WTC11 (cell line): Measurements from ENCODE around the gene GPI. TPM values are rescaled to one million over a fixed set of nuclear protein-coding genes. Genes with fewer than 3 reads are reported as not detected.

Experiments
- ATAC-seq: fragments of 200-7000 bp; cut with Tn5 transposase; 2 replicates; pipeline ENCODE4 v1.10.0; 2021; ENCODE audit warnings: mild to moderate bottlenecking, moderate library complexity
- CTCF ChIA-PET: fragments of 300-600 bp; sonication (Branson Sonifier 250); formaldehyde crosslinking; loops from one replicate; lab custom pipeline; 2021; ENCODE audit warnings: antibody characterized with exemption; lab: Charles Lee
- POLR2A ChIA-PET: fragments of 350-600 bp; sonication (Branson Sonifier 250); formaldehyde crosslinking; loops from one replicate; lab custom pipeline; 2021; ENCODE audit warnings: antibody characterized with exemption; lab: Charles Lee
- DNase-seq: peaks from one replicate; pipeline ENCODE4 v3.0.0; 2021; ENCODE audit warnings: low spot score
- H3K27ac Mint-ChIP-seq: 2 replicates; pipeline ENCODE4 v1.8.0; 2021; ENCODE audit warnings: mixed read lengths
- H3K27me3 Mint-ChIP-seq: 2 replicates; pipeline ENCODE4 v1.8.0; 2021; ENCODE audit warnings: low read depth, mild to moderate bottlenecking, moderate library complexity, mixed read lengths
- H3K36me3 Mint-ChIP-seq: 2 replicates; pipeline ENCODE4 v1.8.0; 2021; ENCODE audit warnings: mixed read lengths
- H3K4me1 Mint-ChIP-seq: 2 replicates; pipeline ENCODE4 v1.8.0; 2022; ENCODE audit warnings: mixed read lengths
- H3K4me3 Mint-ChIP-seq: 2 replicates; pipeline ENCODE4 v1.8.0; 2021; ENCODE audit warnings: mild to moderate bottlenecking, moderate library complexity, mixed read lengths
- H3K9me3 Mint-ChIP-seq: 2 replicates; pipeline ENCODE4 v1.8.0; 2021; ENCODE audit warnings: mixed read lengths
- CREM ChIP-seq: sonication (generic); formaldehyde crosslinking; IDR thresholded peaks from 2 replicates; pipeline ENCODE4 v1.8.1; 2022; ENCODE audit warnings: mild to moderate bottlenecking, missing genetic modification reagents, moderate library complexity
- EMX1 ChIP-seq: fragments of 250-450 bp; sonication (Bioruptor Pico); IDR thresholded peaks from 2 replicates; pipeline ENCODE4 v1.8.0; 2021; ENCODE audit warnings: mild to moderate bottlenecking
- HMGA2 ChIP-seq: fragments of 250-450 bp; sonication (Bioruptor Pico); IDR thresholded peaks from 2 replicates; pipeline ENCODE4 v1.4.0; 2021; ENCODE audit warnings: mild to moderate bottlenecking, moderate library complexity
- NR1H2 ChIP-seq: sonication (generic); formaldehyde crosslinking; IDR thresholded peaks from 2 replicates; pipeline ENCODE4 v1.9.0; 2021; ENCODE audit warnings: mild to moderate bottlenecking, moderate library complexity, missing genetic modification reagents
- NR2C2 ChIP-seq: sonication (generic); formaldehyde crosslinking; IDR thresholded peaks from 2 replicates; pipeline ENCODE4 v1.8.0; 2022; ENCODE audit warnings: mild to moderate bottlenecking, missing genetic modification reagents
- NR3C1 ChIP-seq: sonication (generic); formaldehyde crosslinking; conservative IDR thresholded peaks from 2 replicates; pipeline ENCODE4 v1.8.1; 2023; ENCODE audit warnings: low read depth, mild to moderate bottlenecking, missing genetic modification reagents
- OVOL2 ChIP-seq: fragments of 250-450 bp; sonication (Bioruptor Pico); IDR thresholded peaks from 2 replicates; pipeline ENCODE4 v1.9.0; 2021; ENCODE audit warnings: mild to moderate bottlenecking, borderline replicate concordance
- PREB ChIP-seq: sonication (generic); formaldehyde crosslinking; IDR thresholded peaks from 2 replicates; pipeline ENCODE4 v1.8.1; 2022; ENCODE audit warnings: mild to moderate bottlenecking, missing genetic modification reagents, moderate library complexity, borderline replicate concordance
- RELA ChIP-seq: sonication (generic); formaldehyde crosslinking; IDR thresholded peaks from 2 replicates; pipeline ENCODE4 v1.8.1; 2022; ENCODE audit warnings: missing genetic modification reagents, mild to moderate bottlenecking, borderline replicate concordance
- RORB ChIP-seq: fragments of 250-450 bp; sonication (Bioruptor Pico); IDR thresholded peaks from 2 replicates; pipeline ENCODE4 v1.9.0; 2021; ENCODE audit warnings: mild to moderate bottlenecking
- SP1 ChIP-seq: sonication (generic); formaldehyde crosslinking; conservative IDR thresholded peaks from 2 replicates; pipeline ENCODE4 v1.8.1; 2022; ENCODE audit warnings: missing genetic modification reagents
- ZBTB43 ChIP-seq: sonication (generic); formaldehyde crosslinking; IDR thresholded peaks from 2 replicates; pipeline ENCODE4 v1.8.1; 2023; ENCODE audit warnings: mild to moderate bottlenecking, missing genetic modification reagents
- ZMAT4 ChIP-seq: fragments of 250-450 bp; sonication (Bioruptor Pico); IDR thresholded peaks from 2 replicates; pipeline ENCODE4 v1.9.0; 2021; ENCODE audit warnings: mild to moderate bottlenecking
- ZNF121 ChIP-seq: sonication (generic); formaldehyde crosslinking; IDR thresholded peaks from 2 replicates; pipeline ENCODE4 v1.8.0; 2023; ENCODE audit warnings: missing genetic modification reagents
- ZNF317 ChIP-seq: sonication (generic); formaldehyde crosslinking; IDR thresholded peaks from 2 replicates; pipeline ENCODE4 v1.8.1; 2023; ENCODE audit warnings: low read depth, mild to moderate bottlenecking, moderate library complexity, missing genetic modification reagents, borderline replicate concordance
- ZNF416 ChIP-seq: fragments of 250-450 bp; sonication (Bioruptor Pico); IDR thresholded peaks from 2 replicates; pipeline ENCODE4 v1.9.0; 2021; ENCODE audit warnings: mild to moderate bottlenecking, inconsistent platforms
- ZNF671 ChIP-seq: fragments of 250-450 bp; sonication (Bioruptor Pico); IDR thresholded peaks from 2 replicates; pipeline ENCODE4 v1.8.0; 2021; ENCODE audit warnings: mild to moderate bottlenecking
- total RNA-seq: library from RNA; stranded (reverse); gene quantifications from 3 replicates; pipeline ENCODE4 v1.2.3, GENCODE V29; 2021
- TF ChIP-seq, protein P1 (sequence below): fragments of 250-450 bp; sonication (Bioruptor Pico); IDR thresholded peaks from 2 replicates; pipeline ENCODE4 v1.9.0; 2021; ENCODE audit warnings: mild to moderate bottlenecking, borderline replicate concordance
- TF ChIP-seq, protein P2 (sequence below): sonication (generic); formaldehyde crosslinking; IDR thresholded peaks from 2 replicates; pipeline ENCODE4 v1.8.1; 2022; ENCODE audit warnings: missing genetic modification reagents, borderline replicate concordance

The GPI gene
- total RNA-seq, 1 experiment from 2014 or later: 389 TPM

DNA sequence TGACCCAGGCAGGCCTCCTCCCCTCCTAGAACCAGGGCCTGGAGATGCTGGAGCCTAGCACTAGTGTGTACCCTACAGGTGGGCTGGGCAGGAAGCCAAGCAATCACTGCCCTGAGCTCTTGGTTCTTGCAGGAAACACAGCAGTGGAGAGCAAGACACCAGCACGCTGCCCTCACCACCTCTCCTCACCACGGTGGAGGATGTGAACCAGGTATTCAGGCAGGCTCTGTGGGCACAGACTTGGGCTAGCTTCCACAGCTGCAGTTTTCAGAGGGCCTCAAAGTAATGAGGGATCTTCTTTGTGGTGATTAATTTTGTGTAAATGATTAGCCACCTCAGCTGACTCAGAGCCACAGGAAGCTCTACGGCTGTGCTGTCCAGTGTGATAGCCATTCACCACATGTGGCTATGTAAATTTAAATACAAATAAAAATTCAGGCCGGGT, 13.6 kb upstream of the GPI start:
- H3K4me1 Mint-ChIP-seq: no peaks in the 10 kb centered on the region
- ATAC-seq: no peak
- TF ChIP-seq SP1 (CRISPR knock-in tag): no peak
- TF ChIP-seq CREM: no peak
- no peak for TF ChIP-seq RELA (CRISPR knock-in tag)
- TF ChIP-seq RORB: no peak
- TF ChIP-seq, protein P1, sequence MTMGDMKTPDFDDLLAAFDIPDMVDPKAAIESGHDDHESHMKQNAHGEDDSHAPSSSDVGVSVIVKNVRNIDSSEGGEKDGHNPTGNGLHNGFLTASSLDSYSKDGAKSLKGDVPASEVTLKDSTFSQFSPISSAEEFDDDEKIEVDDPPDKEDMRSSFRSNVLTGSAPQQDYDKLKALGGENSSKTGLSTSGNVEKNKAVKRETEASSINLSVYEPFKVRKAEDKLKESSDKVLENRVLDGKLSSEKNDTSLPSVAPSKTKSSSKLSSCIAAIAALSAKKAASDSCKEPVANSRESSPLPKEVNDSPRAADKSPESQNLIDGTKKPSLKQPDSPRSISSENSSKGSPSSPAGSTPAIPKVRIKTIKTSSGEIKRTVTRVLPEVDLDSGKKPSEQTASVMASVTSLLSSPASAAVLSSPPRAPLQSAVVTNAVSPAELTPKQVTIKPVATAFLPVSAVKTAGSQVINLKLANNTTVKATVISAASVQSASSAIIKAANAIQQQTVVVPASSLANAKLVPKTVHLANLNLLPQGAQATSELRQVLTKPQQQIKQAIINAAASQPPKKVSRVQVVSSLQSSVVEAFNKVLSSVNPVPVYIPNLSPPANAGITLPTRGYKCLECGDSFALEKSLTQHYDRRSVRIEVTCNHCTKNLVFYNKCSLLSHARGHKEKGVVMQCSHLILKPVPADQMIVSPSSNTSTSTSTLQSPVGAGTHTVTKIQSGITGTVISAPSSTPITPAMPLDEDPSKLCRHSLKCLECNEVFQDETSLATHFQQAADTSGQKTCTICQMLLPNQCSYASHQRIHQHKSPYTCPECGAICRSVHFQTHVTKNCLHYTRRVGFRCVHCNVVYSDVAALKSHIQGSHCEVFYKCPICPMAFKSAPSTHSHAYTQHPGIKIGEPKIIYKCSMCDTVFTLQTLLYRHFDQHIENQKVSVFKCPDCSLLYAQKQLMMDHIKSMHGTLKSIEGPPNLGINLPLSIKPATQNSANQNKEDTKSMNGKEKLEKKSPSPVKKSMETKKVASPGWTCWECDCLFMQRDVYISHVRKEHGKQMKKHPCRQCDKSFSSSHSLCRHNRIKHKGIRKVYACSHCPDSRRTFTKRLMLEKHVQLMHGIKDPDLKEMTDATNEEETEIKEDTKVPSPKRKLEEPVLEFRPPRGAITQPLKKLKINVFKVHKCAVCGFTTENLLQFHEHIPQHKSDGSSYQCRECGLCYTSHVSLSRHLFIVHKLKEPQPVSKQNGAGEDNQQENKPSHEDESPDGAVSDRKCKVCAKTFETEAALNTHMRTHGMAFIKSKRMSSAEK (CRISPR knock-in tag): no peak
- TF ChIP-seq ZNF317 (CRISPR knock-in tag): no peak
- TF ChIP-seq, all 79 proteins: peak for 0
- POLR2A ChIA-PET: interaction anchor here (0.6 kb wide), 1 partner anchor 63 kb away, joined by 5 read pairs; no protein-coding TSS in a partner anchor
- H3K27me3 Mint-ChIP-seq: no peaks in the 10 kb centered on the region
- CTCF ChIA-PET: interaction anchor here (1.2 kb wide), 1 partner anchor 13 kb away, joined by 3 read pairs; no protein-coding TSS in a partner anchor
- DNase-seq: no peak
- H3K36me3 Mint-ChIP-seq: peaks cover 20% of the 10 kb centered on the region
- H3K27ac Mint-ChIP-seq: no peak overlapping the region
- no peaks in the 10 kb centered on the region for H3K9me3 Mint-ChIP-seq
- H3K4me3 Mint-ChIP-seq: no peak overlapping the region

- H3K36me3 Mint-ChIP-seq: peaks cover 20% of the 10 kb centered on the region
- no peak for ATAC-seq
- no peak for DNase-seq
- H3K4me1 Mint-ChIP-seq: peaks cover 9% of the 10 kb centered on the region
- H3K27me3 Mint-ChIP-seq: no peaks in the 10 kb centered on the region
- H3K4me3 Mint-ChIP-seq: no peak overlapping the region
- POLR2A ChIA-PET: no interaction called here
- H3K27ac Mint-ChIP-seq: no peak overlapping the region
- CTCF ChIA-PET: no interaction called here
- H3K9me3 Mint-ChIP-seq: no peaks in the 10 kb centered on the region
- no peak for TF ChIP-seq ZMAT4 (CRISPR knock-in tag)
- TF ChIP-seq, protein P2, sequence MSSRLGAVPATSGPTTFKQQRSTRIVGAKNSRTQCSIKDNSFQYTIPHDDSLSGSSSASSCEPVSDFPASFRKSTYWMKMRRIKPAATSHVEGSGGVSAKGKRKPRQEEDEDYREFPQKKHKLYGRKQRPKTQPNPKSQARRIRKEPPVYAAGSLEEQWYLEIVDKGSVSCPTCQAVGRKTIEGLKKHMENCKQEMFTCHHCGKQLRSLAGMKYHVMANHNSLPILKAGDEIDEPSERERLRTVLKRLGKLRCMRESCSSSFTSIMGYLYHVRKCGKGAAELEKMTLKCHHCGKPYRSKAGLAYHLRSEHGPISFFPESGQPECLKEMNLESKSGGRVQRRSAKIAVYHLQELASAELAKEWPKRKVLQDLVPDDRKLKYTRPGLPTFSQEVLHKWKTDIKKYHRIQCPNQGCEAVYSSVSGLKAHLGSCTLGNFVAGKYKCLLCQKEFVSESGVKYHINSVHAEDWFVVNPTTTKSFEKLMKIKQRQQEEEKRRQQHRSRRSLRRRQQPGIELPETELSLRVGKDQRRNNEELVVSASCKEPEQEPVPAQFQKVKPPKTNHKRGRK (CRISPR knock-in tag): no peak
- no peak for TF ChIP-seq ZNF416
- TF ChIP-seq NR3C1 (CRISPR knock-in tag): no peak
- TF ChIP-seq PREB (CRISPR knock-in tag): no peak
- no peak for TF ChIP-seq ZNF671
- no peak for TF ChIP-seq OVOL2 (CRISPR knock-in tag)
- no peak for TF ChIP-seq HMGA2 (CRISPR knock-in tag)
- no peak for TF ChIP-seq SP1 (CRISPR knock-in tag)
- no peak for TF ChIP-seq ZBTB43 (CRISPR knock-in tag)
- no peak for TF ChIP-seq NR1H2 (CRISPR knock-in tag)
- TF ChIP-seq ZNF121: no peak
- no peak for TF ChIP-seq NR2C2 (CRISPR knock-in tag)
- no peak for TF ChIP-seq EMX1 (CRISPR knock-in tag)
Measured at GRCh38 chr19:34353546-34353945, 11.4 kb upstream of the GPI start.
